NCI-H526 treated with DMSO at 0.1 percent for 48 hours (cell line): ENCODE results near the gene TAF10.

Source experiments
- DNase-seq: peaks from one replicate; lab custom pipeline; 2025; lab: John Stamatoyannopoulos, UW

Gene TAF10

DNA sequence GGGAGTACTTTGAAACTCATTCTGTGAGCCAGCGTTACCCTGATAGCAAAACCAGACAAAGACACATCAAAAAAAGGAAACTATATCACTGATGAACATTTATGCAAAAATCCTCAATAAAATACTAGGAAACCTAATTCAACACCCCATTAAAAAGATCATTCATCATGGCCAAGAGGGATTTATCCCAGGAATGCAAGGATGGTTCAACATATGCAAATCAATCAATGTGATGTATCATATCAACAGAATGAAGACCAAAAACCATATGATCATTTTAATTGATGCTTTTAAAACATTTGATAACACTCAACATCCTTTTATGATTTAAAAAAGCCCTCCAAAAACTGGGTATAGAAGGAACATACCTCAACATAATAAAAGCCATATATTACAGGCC is 28.4 kb downstream of the TAF10 start:
- no peak for DNase-seq

DNA sequence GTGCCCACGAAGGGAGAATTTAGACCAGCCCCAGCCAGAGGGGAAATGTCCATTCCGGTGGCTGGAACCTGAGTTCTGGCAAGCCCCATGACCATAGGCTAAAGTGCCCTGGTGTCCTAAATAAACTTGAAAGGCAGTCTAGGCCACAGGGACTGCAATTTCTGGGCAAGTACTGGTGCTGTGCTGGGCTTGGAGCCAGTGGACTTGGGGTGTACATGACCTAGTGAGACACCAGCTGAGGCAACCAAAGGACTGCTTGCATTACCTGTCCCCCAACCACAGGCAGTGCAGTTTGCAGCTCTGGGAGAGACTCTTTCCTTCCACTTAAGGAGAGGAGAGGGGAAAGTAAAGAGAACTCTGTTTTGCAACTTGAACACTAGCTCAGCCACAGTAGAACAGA is 32.3 kb downstream of the TAF10 start:
- DNase-seq: no peak

DNA sequence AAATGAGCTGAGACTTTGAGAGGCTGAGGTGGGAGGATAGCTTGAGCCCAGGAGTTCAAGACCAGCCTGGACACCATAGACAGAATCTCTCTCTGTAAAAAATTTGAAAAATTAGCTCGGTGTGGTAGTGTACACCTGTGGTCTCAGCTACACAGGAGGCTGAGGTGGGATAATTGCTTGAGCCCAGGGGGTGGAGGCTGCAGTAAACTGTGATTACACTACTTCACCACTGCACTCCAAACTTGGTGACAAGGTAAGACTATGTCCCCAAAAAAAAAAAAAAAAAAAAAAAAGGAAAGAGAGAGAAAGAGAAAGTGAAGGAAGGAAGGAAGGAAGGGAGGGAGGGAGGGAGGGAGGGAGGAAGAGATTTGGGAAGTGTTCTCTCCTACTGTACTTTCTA is 33.9 kb downstream of the TAF10 start:
- no peak for DNase-seq

DNA sequence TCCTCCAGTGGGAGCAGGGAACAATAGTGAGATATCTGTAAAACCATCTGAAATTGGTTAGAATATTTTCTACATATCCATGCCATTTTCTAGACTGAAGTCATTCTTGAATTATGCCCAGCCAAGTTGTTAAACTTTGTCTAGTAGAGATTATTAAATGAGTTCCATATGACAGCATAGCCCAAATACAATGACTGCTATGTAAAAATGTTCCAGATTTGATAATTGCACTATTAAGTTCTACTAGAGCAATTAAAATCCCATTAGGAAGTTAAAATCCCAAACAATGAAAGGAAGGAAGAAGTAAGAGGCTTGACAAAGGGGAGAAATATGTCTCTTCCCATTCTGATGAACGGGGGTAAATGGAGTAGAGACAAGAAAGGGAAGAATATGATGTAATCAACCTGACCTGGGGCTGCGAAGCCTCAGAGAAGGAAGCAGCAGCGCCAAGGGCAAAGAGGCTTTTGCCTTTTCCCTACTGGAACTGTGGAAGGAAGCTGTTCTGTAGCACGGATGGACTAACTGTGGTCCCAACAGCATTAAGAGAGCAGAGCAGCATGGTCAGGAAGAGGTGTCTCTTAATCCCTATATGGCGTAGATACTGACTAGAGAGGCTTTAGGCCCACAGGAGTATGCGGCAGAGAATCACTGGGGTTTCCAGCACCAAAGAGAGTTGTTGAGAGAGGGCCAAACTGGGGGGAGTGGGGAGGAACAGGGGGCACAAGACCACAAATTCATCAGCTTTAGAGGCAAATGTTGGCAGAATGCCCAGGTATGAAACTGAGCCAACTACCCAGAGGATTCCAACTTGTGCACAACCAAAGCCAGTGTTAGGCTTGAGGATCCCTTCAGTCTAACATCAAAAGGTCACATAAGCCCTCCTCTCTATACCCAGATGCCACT is 35.3 kb downstream of the TAF10 start:
- DNase-seq: no peak

DNA sequence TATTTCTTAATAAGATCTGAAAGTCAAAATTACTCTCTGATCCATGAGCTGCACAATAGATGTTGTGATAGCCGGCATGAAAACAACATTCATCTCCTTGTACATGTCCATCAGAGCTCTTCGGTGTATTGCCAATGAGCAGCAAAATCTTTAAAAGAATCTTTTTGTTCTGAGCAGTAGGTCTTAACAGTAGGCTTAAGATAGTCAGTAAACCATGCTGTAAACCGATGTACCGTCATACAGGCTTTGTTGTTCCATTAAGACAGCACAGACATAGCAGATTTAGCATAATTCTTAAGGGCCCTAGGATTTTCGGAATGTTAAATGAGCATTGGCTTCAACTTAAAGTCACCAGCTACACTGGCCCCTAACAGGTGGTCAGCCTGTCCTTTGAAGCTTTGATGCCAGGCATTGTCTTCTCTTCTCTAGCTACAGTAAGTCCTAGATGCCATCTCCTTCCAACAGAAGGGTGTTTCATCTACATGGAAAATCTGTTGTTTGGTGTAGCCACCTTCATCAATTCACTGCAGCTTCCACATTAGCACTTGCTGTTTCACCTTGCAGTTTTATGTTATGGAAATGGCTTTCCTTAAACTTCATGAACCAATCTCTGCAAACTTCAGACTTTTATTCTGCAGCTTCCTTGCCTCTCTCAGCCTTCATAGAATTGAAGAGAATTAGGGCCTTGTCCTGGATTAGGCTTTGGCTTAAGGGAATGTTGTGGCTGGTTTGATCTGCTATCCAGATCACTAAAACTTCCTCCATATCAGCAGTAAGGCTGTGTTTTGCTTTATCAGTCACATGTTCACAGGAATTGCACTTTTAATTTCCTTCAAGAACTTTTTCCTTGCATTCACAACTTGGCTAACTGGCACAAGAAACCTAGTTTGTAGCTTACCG is 37.0 kb downstream of the TAF10 start:
- DNase-seq: no peak

DNA sequence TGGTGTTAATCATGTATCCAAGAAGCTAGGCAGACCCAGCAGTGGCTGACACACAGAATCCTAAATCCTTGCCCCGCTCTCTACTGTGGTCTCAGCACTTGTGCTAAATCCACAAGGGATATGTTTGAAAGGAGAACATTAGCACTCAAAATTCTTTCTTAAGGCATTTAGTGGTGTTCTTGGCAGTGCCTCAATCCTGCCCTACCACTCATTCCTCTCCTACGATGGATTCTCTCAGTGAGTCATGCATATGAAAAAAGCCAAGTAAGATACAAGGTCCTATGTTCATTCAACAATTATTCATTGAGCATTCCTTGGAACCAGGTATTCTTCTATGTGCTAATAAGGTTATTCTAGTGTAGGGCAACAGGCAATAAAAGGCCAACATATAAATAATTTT is 39.8 kb downstream of the TAF10 start:
- no peak for DNase-seq

DNA sequence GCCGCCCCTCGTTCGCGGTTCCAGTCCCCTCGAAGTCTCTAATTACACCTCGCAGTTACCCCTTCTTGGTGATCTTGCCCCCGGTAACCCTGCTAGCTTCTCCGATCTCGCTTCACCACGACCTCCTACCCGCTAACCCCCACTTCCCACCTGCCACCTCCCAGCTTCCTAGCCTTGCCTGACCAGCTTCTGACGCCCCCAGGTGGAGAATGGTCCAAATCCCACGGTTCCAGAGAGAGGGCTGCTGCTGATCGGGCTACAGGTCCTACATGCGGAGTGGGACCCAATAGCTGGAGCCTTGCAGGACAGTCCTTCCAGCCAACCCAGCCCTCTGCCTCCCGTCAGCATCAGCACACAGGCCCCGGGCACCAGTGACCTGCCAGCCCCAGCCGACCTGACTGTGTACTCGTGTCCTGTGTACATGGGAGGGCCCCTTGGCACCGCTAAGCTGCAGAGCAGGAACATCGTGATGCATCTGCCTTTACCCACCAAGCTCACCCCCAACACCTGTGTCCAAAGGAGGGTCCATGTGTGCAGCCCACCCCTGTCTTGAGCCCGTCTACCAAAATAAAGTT is 40.5 kb downstream of the TAF10 start:
- no peak for DNase-seq

DNA sequence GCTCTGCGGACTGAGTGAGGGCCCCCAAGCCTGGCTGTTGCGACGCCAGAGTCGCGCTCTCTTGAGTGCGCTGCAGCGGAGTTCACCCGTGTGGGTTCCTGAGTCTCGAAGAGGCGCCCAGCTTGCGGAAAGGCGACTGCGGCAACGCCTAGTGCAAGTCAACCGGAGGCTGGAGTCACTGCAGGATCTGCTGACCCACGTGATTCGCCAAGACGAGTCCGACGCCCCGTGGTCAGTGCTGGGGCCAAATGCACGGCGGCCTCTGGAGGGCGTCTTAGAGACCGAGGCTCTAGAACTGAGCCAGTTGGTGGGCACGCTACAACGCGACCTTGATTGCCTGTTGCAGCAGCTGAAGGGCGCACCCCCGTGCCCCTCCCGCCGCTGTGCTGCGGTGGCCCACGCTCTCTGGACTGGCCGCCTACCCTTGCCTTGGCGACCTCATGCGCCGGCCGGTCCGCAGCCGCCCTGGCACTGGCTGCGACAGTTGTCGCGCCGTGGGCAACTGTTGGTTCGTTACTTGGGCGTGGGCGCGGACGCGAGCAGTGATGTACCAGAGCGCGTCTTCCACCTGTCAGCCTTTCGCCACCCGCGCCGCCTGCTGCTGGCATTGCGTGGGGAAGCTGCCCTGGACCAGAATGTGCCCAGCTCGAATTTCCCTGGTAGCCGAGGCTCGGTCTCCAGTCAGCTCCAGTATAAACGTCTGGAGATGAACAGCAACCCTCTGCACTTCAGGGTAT is 41.2 kb downstream of the TAF10 start:
- no peak for DNase-seq

DNA sequence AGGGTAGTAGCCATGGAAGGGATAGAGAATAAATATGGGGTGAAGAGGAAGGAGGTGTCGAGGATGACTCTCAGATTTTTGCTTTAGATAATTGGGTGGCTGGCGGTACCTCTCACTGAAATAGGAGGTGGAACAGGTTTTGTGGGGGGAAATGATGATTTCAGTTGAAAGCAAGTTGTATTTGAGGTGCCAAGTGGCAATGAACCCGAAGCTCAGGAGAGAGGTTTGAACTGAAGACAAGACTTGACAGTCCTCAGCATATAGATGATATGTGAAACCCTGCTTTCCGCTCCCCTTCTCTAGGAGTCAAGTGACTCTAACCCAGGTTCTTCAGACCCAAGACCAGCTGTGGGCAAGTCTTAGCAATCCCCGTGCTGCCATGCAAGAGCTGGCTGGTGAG is 42.3 kb downstream of the TAF10 start:
- no peak for DNase-seq

DNA sequence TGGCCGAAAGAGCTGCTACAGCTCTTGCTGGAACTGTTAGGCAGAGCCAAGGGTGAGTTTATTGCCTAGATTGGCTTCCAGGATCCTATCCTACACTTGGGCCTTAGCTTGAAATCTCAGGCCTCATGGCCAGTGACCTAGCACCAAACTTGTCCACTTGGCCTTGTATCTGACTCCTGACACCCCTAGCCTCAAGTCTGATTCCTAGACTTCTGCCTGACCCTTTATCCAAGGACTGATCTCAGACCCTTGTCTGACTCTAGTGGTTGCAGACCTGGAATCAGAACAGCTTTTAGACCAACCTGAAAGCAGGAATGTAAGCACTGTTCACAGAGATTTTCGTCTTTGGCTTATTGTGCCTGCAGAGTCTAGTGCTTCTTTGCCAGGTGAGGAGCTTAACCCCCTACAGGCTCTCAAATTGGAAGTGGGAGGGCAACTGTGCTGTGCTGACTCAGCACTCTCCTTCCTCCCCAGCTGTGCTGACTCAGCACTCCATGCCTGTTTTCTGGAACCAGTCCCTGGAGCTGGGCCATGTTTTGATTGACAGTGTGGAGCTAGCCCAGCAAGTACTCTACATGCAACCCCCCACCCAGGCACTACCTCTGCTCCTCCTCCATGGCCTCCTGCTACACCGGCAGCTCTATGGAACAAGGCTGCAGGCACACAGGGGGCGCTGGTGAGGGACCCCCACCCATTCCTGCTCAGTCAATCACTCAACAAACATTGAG is 43.7 kb downstream of the TAF10 start:
- DNase-seq: no peak

DNA sequence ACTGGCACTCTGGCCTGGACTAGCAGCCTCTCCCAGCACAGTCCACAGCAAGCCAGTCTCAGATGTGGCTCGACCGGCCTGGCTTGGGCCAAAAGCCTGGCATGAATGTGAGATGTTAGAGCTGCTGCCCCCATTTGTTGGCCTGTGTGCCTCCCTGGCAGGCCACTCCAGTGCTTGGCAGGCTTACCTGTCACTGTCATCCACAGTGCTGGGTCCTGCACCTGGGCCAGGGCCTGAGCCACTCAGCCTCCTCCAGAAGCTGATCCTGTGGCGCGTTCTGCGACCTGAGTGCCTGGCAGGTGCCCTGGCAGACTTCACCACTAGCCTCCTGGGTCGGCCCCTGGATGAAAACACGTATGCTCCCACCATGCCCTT is 44.7 kb downstream of the TAF10 start:
- no peak for DNase-seq

DNA sequence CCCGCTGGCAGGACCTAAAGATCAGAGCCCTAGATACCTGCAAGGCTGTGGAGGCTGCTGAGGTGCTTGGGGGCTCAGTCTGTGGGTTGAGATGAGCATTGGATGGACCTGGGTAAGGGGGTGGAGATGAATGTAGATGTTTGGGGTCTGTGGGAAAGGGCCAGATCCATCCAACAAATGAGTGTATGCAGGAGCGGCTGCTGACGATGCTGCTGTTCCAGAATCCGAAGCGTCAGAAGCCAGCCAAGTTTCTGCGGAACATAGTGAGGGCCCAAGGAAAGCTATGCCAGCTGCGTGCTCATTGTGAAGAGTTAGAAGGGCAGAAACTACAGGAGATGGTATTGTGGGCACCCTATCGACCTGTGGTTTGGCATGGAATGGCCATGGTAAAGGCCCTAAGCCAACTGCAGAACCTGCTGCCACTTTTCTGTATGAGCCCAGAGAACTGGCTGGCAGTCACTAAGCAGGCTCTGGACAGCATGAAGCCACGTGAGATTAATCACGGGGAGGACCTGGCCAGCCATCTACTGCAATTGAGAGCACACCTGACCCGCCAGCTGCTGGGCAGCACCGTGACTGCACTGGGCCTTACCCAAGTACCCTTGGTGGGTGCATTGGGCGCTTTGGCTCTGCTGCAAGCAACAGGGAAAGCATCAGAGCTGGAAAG is 45.2 kb downstream of the TAF10 start:
- DNase-seq: no peak

DNA sequence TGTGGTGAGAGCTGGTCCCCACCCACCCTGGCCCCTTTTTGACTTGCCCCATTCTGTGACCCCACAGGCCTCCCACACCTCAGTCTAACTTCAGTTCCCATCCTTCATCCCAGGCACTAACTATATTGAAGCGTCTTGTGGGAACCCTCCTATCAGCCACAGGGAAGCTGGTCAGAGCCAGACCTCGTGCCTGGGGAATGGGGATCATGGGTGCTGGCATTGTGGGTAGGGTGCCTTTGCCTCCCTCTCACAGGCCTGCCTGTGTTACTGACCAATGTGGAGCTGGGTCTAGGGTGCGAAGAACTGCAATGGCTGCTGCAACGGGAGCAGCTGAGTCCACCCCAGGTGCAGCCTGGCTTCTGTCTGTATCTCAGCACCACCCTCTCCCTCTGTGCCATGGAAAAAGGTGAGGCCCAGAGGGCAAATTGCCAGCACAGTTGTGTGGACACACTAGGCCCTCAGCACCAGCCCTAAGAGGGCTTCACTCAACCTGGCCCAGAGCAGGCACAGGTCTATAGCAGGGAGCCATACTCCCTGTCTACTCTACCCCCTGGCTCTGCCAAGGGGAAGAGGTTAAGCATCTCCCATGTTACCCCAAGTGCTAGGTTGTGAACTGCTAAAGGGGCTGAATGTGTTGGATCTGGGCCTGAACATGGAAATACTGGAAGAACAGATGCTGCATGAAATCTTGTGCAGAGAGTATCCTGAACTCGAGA is 45.9 kb downstream of the TAF10 start:
- no peak for DNase-seq

DNA sequence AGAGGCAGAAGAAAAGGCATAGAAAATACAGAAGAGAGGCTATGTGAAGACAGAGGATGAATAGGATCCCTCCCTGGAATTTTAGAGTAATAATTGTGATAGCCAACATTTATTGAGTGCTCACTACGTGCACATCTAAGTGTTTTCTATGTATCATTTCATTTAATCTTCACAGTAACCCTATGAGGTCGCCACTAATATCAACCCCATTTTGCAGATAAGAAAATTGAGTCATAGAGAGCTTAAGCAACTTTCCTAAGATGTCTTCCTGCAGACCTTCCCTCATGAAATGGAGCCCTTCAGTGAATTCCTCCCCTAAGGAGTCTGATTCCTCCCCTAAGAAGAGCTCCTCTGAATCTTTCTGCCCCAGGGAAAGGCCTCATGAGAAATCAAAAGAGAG is 46.7 kb downstream of the TAF10 start:
- DNase-seq: no peak

DNA sequence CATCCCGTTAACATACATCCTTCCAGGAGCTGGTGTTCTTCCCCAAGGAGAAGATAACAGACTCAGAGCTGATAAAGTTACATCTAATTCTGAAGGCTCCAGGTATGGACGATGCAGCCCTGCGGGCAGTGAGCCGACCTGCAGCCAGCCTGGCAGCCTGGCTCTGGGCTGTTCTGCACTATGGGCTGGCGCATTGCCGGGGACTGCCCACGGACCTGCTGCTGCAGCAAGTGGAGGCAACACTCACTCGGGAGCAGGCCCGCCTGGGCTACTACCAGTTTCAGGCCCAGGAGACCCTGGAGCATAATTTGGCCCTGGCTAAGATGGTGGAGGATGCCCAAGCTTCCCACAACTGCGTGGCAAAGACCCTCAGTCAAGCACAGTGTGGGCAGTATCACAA is 48.3 kb downstream of the TAF10 start:
- no peak for DNase-seq

DNA sequence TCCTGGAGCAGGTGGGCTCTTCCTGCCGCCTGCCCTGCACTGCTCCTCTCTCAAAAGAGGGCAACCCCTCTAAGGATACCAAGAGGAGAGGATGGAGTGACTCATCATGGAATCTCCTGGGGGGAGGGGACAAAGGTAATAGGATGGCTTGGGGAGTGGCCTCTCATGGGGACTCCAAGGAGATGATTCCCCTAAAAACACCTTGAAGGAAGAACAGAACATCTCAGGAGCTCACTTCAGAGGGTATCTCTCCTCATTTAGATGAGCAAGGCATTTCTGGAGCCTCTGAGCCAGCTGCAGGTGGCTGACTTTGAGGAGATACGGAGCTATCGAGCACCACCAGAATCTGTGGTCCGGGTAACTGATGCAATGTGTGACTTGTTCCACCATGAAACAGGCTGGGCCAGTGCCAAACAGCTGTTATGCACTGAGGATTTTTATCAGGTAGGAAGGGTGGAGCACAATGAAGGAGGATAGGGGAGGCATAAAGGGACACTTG is 48.8 kb downstream of the TAF10 start:
- no peak for DNase-seq

DNA sequence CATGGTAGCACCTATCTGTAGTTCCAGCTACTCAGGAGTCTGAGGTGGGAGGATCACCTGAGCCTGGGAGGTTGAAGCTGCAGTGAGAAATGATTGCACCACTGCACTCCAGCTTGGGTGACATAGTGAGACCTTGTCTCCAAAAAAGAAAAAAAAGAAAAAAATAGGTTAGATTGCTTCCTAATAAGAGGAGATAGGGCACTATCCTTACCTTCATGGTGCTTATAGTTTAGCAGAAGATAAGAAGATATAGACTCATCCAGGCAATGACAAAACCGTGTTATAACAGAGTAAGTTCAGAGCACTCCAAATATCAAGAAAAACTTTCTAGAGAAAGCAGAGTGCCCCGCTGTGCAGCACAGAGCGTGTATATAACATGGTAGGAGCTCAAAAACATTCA is 50.7 kb downstream of the TAF10 start:
- DNase-seq: no peak
